Lower leg skin (tissue), 4 donors: ENCODE results near the gene DAP. TPM values are rescaled to one million over a fixed set of nuclear protein-coding genes. Genes with fewer than 3 reads are reported as not detected.

Experiments
- DNase-seq, 2 donors: peaks; one replicate each; pipeline ENCODE4 v3.0.0-alpha.2; 2019; ENCODE audit warnings: low spot score in 2 of 2
- H3K4me3 ChIP-seq: fragments of 200-600 bp; sonication (generic); 2 replicates; pipeline ENCODE4 v1.5.1; 2017; ENCODE audit warnings: mild to moderate bottlenecking, low read depth; ENCODE audit not compliant: poor library complexity, severe bottlenecking
- POLR2A ChIP-seq, 2 donors: fragments of 450-650 bp; IDR thresholded peaks; one replicate each; pipeline ENCODE4 v1.6.1; 2016 to 2017; ENCODE audit warnings: antibody characterized with exemption in 2 of 2, mild to moderate bottlenecking in 1 of 2, moderate library complexity in 1 of 2
- WGBS, 2 donors: methylation state at CpG; one replicate each; pipeline ENCODE4 v1.1.5; 2018; 5-methylcytosine and 5-hydroxymethylcytosine counted together
- intact Hi-C: fragments of 100-400 bp; cut with DNase I; formaldehyde crosslinking; loops from one replicate; pipeline ENCODE4 v1.15.0; 2023; ENCODE audit warnings: low total_unique reads
- total RNA-seq, 4 donors: library from RNA; depleted of rRNA; stranded (reverse); fragments of >200 nt; gene quantifications; one replicate each; pipeline ENCODE4 v1.1.0, GENCODE V29; 2016
- TF ChIP-seq, protein P1 (sequence below), 3 donors: fragments of 450-650 bp; IDR thresholded peaks; one replicate each; pipeline ENCODE4 v1.5.1; 2016; ENCODE audit warnings: antibody characterized with exemption in 3 of 3, mild to moderate bottlenecking in 3 of 3, moderate library complexity in 2 of 3

DAP gene
- total RNA-seq, 4 donors from 2014 or later: 36.4 to 41.9 (median 39.7) TPM

DNA sequence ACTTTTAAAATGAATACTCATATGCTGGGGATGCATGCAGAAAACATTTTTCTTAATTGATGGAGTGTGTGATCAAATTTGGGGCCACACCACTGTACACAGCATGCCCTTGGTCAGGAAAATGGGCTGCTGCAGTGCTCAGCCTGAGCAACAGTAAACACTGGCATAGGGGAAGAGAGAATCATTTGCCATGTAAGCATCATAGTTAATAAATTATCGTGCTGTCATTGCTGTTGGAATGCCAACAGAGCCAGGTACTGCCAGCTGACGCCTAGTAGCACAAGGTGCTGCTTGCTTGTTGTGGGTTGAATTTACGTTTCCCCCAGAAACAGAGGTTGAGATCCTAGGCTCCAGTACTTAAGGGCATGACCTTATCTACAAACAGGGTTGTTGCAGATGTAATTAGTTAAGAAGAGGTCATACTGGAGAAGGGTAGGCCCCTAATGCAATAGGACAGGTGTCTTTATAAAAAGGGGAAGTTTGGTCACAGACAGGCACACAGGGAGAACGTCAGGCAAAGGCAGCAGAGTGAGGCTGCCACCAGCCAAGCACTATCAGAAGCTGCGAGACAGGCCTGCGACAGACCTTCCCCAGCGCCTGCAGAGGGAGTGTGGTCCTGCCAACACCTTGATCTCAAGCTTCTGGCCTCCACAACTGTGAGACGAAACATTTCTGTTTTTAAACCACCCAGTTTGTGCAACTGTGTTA, 25.3 kb downstream of the DAP start:
- no peak for DNase-seq
- no peak overlapping the region for H3K4me3 ChIP-seq
- intact Hi-C loops: no loop called here
- TF ChIP-seq POLR2A (IDR thresholded peaks at IDR 0.05): no peak
- 49% methylated on average over 8 of the region's 8 CpGs for WGBS, 2 donors

DNA sequence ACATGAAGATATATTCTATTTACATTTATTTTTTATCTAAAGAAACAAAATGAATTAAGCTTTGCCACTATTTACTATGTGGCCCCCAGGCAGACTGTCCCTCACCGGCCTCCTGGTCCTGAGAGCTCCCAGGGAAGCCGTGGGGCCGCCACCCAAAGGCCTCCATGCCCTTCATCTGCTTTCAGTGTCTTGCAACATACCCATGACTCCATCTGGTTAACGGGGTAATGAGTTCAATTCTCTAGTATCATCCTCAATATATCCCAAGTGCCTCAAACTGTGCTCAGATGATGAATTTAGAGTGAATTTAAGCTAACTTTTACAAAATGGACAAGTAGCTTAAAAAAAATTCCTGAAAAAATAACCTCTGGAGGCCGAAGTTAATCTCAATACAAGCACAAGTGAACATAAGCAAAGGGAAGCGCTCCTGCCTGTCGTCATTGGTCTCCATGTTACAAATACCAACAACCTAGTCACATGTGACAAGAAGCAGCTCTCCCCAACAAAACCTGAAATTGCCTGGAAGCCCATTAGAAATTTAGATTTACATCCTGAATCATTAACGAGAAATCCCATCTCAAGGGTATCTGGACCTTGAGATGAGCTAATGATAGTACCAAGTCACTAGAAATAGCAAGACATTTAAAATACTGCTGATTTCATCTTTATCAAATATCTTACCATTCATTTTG, 26.1 kb downstream of the DAP start:
- WGBS, 2 donors: 73 to 81% methylated on average over 8 of the region's 8 CpGs
- intact Hi-C loops: no loop called here
- no peak for TF ChIP-seq POLR2A (IDR thresholded peaks at IDR 0.05)
- TF ChIP-seq, protein P1, sequence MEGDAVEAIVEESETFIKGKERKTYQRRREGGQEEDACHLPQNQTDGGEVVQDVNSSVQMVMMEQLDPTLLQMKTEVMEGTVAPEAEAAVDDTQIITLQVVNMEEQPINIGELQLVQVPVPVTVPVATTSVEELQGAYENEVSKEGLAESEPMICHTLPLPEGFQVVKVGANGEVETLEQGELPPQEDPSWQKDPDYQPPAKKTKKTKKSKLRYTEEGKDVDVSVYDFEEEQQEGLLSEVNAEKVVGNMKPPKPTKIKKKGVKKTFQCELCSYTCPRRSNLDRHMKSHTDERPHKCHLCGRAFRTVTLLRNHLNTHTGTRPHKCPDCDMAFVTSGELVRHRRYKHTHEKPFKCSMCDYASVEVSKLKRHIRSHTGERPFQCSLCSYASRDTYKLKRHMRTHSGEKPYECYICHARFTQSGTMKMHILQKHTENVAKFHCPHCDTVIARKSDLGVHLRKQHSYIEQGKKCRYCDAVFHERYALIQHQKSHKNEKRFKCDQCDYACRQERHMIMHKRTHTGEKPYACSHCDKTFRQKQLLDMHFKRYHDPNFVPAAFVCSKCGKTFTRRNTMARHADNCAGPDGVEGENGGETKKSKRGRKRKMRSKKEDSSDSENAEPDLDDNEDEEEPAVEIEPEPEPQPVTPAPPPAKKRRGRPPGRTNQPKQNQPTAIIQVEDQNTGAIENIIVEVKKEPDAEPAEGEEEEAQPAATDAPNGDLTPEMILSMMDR (IDR thresholded peaks at IDR 0.05): no peak
- no peak overlapping the region for H3K4me3 ChIP-seq
- no peak for DNase-seq

DNA sequence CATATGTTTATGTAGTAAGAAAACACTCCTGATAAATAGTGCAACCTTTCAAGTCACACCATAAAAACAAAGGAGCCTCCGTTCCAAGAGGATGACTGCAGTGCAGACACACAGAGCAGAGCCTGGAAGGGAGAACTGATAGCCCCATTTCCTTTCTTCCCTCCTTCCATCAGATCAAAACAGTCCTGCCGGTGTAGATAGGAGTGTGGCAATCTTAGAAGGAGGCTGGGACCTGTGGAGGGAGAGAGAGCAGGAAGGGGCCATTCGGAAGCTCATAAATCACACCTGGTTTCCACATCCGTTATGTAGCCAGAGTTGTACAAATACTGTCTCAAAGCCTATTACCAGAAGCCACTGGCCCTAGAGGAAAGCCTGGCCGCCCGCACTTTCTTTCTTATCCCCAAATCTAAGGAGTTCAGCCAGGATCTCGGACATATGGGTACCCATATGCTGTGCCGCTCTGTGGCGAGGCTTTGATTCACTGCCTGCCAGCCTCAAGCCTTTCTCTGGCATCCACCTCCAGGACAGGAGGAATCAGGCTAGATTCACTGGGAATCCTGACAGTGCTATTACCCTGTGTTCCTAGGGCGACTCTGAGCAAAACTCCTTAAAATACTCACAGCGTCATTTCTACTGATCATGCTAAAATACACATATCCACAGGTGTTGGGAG, 26.9 kb downstream of the DAP start:
- no peak for DNase-seq
- 68 to 89% methylated on average over 11 of the region's 11 CpGs for WGBS, 2 donors
- H3K4me3 ChIP-seq: no peak overlapping the region
- no peak for TF ChIP-seq POLR2A (IDR thresholded peaks at IDR 0.05)
- TF ChIP-seq, protein P1 (IDR thresholded peaks at IDR 0.05): no peak
- intact Hi-C loops: no loop called here

DNA sequence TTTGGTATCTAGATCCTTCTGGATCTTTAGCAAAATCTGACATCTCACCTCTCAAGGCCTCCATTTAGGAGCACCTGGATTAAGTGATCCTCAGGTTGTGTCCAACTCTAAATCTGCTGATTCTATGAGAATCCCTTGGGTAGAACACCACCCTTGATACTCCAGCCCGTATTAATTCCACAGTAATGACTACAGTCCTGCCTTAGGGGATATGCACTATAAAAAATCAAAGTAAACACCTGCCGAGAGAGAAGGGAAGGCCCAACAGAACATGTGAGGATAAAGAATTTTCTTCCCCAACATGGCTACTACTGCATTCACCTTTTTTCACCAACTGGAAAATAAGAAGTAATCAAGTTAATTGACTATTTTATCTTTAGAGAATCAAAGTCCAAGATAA, 27.6 kb downstream of the DAP start:
- 47 to 54% methylated on average over 2 of the region's 2 CpGs for WGBS, 2 donors
- intact Hi-C loops: no loop called here
- H3K4me3 ChIP-seq: no peak overlapping the region
- no peak for DNase-seq
- no peak for TF ChIP-seq POLR2A (IDR thresholded peaks at IDR 0.05)
- TF ChIP-seq, protein P1 (IDR thresholded peaks at IDR 0.05): no peak

DNA sequence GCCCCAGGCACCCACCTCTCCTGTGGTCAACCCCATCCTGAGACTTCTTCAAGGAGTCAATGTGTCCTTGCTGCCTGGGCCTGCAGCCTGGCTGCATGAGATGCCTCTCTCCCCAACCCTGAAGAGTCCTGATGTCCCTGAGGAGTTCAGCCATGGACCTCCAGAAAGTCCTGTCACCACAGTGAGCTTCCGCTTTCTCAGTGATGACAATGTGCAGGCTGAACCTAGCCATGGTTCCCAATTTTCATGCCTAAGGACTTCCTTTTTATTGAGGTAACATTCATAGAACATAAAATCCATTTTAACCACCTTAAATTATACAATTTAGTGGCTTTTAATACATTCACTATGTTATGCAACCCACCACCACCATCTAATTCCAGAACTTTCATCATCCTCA, 29.1 kb downstream of the DAP start:
- no peak overlapping the region for H3K4me3 ChIP-seq
- intact Hi-C loops: no loop called here
- no peak for DNase-seq
- WGBS, 2 donors: 93 to 95% methylated on average over 1 of the region's 1 CpG
- no peak for TF ChIP-seq POLR2A (IDR thresholded peaks at IDR 0.05)
- TF ChIP-seq, protein P1 (IDR thresholded peaks at IDR 0.05): no peak

DNA sequence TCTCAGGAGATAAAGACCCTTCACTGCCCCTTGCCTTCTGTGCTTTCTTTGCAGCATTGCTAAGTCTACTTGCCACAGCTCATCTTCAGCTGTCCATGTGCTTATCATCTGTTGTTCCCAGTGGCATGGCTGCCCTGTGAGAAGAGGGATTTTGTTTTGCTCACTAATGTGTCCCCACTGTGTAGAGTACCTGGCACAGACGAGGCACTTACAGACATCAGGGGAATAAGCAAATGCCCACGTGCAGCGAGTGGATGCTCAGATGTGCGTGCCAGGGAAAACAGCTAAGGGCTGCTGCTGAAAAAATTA, 31.0 kb downstream of the DAP start:
- no peak overlapping the region for H3K4me3 ChIP-seq
- no peak for DNase-seq
- intact Hi-C loops: no loop called here
- WGBS, 2 donors: 84 to 90% methylated on average over 4 of the region's 4 CpGs
- TF ChIP-seq POLR2A (IDR thresholded peaks at IDR 0.05): no peak
- TF ChIP-seq, protein P1 (IDR thresholded peaks at IDR 0.05): no peak
